ENCODE results near the gene PAH. TPM values are rescaled to one million over a fixed set of nuclear protein-coding genes. Genes with fewer than 3 reads are reported as not detected.

PAH gene
- total RNA-seq, 3 donors from 2014 or later = 2.8 TPM; not detected in 2

DNA sequence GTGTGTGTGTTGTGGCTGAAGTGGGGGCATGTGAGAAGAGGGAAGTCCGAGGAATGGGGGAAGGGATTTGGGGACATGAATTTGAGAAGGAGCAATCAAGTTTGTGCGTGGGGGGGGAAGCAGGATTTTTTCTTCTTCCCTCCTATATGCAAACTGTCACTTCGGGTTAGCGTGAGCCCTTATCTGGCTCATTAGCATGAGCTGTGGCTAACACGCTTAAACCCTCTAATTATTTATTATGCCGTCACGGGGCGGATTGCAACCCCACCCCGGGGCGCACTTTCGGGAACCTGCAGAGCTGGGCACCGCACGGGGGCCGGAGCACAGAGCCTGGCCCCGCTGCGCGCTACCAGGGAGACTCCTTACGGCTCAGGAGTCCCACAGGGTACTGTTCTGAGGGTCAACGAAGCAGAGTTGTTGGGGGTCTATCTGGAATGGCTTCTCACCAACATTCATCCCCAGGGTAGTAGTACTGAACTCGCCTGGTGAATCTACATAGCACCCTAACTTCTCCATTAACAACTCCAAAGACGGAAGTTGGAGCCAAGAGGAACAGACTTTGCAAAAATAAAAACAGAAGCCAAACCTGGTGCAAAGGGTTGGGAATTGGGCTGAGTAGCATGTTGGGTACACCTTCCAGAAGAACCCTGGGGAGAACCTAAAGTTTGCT, 34.0 kb upstream of the PAH start:
- no peaks in the 10 kb centered on the region for H3K36me3 ChIP-seq
- intact Hi-C loops (cut with DNase I; ENCODE audit: low total_unique reads) = no loop called here
- H3K9me3 ChIP-seq = no peaks in the 10 kb centered on the region
- TF ChIP-seq CTCF (IDR thresholded peaks at IDR 0.05) (no peak), POLR2AphosphoS5 (IDR thresholded peaks at IDR 0.05) (no peak), POLR2A (IDR thresholded peaks at IDR 0.05) (no peak)
- no peak for DNase-seq (ENCODE audit: low spot score in 2 of 2)
- H3K4me1 ChIP-seq = no peaks in the 10 kb centered on the region
- no peak overlapping the region for H3K4me3 ChIP-seq
- H3K27me3 ChIP-seq = peaks cover 0 to 84% of the 10 kb centered on the region in 2 donors
- H3K27ac ChIP-seq = no peak overlapping the region

- Histone ChIP-seq H3K9me3 (no peaks in the 10 kb centered on the region), H3K4me3 (no peak overlapping the region), H3K27ac (no peak overlapping the region), H3K27me3 (peaks cover 0 to 77% of the 10 kb centered on the region in 2 donors), H3K4me1 (no peaks in the 10 kb centered on the region), H3K36me3 (no peaks in the 10 kb centered on the region)
- intact Hi-C loops (cut with DNase I; ENCODE audit: low total_unique reads) = no loop called here
- TF ChIP-seq POLR2AphosphoS5 (IDR thresholded peaks at IDR 0.05) (no peak), CTCF (IDR thresholded peaks at IDR 0.05) (no peak), POLR2A (IDR thresholded peaks at IDR 0.05) (no peak)
- DNase-seq (ENCODE audit: low spot score in 2 of 2) = no peak
These were observed 33.3 kb upstream of the PAH start for GRCh38 chr12:102950107-102950949.

DNA sequence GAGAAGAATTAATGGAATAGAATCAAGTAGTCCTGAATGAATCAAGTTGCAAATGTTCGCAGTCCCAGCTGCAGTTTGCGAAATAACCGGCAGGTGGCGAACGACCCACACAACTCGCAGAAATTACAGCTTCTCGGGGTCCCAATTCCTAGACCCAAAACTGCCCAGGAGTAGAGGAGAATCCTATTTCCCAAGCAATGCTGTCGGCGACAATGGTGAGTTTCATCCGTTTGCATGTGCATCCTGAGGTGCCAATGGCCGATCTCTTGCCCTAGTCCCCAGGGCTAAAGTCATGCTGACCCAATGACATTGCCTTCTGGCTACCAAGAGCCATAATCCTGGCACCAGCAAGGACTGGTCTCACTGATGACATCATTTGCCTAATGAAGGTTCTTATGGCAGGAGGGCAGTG, 31.9 kb upstream of the PAH start:
- H3K4me3 ChIP-seq = no peak overlapping the region
- no peaks in the 10 kb centered on the region for H3K9me3 ChIP-seq
- TF ChIP-seq POLR2AphosphoS5 (IDR thresholded peaks at IDR 0.05) (no peak), CTCF (IDR thresholded peaks at IDR 0.05) (peak; percentile 56 to 72 (median 68))
- no peaks in the 10 kb centered on the region for H3K4me1 ChIP-seq
- peaks cover 0 to 63% of the 10 kb centered on the region in 2 donors for H3K27me3 ChIP-seq
- intact Hi-C loops (cut with DNase I; ENCODE audit: low total_unique reads) = no loop called here
- H3K27ac ChIP-seq = no peak overlapping the region
- H3K36me3 ChIP-seq = no peaks in the 10 kb centered on the region
- no peak for DNase-seq (ENCODE audit: low spot score in 2 of 2)

GRCh38 chr12:102946042-102946441, 29.0 kb upstream of the PAH start:
- DNase-seq (ENCODE audit: low spot score in 2 of 2) = no peak
- TF ChIP-seq CTCF (IDR thresholded peaks at IDR 0.05) = no peak
- no peak for TF ChIP-seq POLR2A (IDR thresholded peaks at IDR 0.05)
- no peak for TF ChIP-seq POLR2AphosphoS5 (IDR thresholded peaks at IDR 0.05)
- peaks cover 0 to 4% of the 10 kb centered on the region in 2 donors for H3K9me3 ChIP-seq
- no peaks in the 10 kb centered on the region for H3K36me3 ChIP-seq
- peaks cover 0 to 41% of the 10 kb centered on the region in 2 donors for H3K27me3 ChIP-seq
- H3K4me3 ChIP-seq = no peak overlapping the region
- H3K27ac ChIP-seq = no peak overlapping the region
- H3K4me1 ChIP-seq = no peaks in the 10 kb centered on the region
- intact Hi-C loops (cut with DNase I; ENCODE audit: low total_unique reads) = no loop called here

DNA sequence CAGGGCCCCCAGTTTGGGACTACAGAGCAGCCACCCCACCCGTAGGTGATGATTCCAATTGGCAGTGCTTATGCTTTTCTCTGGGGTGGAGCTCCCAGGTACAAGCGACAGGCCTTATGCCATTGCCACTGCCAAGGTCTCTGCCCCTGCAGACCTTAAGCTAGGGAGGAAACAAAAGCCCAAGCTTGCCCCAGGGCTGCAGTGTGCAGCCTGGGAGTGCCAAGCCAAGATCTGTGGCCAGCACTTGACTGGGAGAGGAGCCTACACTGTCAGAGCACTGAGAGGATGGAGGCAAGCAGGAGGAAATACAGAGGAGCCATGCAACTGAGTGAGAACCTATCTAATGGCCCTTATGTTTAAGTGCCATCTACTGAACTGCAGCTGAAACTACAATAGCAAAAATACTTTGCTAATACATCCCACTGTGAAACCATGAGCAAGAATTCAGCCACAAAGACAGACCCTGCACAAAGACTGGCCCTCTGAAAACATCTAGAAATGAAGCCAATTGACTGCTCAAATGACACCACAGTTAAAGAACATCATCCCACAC, 22.7 kb upstream of the PAH start:
- no peak overlapping the region for H3K4me3 ChIP-seq
- no peaks in the 10 kb centered on the region for H3K36me3 ChIP-seq
- H3K9me3 ChIP-seq = peaks cover 0 to 11% of the 10 kb centered on the region in 2 donors
- no peaks in the 10 kb centered on the region for H3K4me1 ChIP-seq
- no peak for DNase-seq (ENCODE audit: low spot score in 2 of 2)
- H3K27ac ChIP-seq = no peak overlapping the region
- no peak for TF ChIP-seq POLR2AphosphoS5 (IDR thresholded peaks at IDR 0.05)
- no peak for TF ChIP-seq CTCF (IDR thresholded peaks at IDR 0.05)
- TF ChIP-seq POLR2A (IDR thresholded peaks at IDR 0.05) = no peak
- H3K27me3 ChIP-seq = peaks cover 0 to 4% of the 10 kb centered on the region in 2 donors
- intact Hi-C loops (cut with DNase I; ENCODE audit: low total_unique reads) = no loop called here

Measured in breast epithelium (tissue), 4 donors.